ENCODE data around the gene ZDHHC21.

DNA sequence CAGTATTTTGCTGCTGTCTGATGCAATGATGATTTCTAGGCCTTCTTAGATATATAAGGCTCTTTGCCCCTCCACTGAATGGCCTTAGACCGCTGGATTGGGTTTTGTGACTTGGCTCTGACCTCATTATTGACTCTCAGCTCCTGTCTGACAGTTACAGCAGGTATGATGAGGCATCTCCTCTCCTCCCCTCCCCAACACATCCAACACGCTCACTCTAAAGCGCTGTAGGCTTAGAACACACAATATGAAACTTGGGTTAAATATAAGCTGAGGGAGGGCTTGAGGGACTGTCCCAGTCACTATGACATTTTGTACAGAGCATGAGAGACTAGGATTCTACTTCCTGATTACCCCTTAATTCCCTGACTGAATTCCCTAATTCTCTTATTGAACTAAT lies 48.1 kb upstream of the ZDHHC21 start:
- TF ChIP-seq FOXA1 (IDR thresholded peaks at IDR 0.05) (no peak), CTBP1 (IDR thresholded peaks at IDR 0.05; ENCODE audit: borderline replicate concordance) (no peak), NFRKB (IDR thresholded peaks at IDR 0.05) (no peak), SUZ12 (IDR thresholded peaks at IDR 0.05) (no peak), SP1 (IDR thresholded peaks at IDR 0.05) (no peak), FOXK2 (IDR thresholded peaks at IDR 0.05) (no peak), ARNT (IDR thresholded peaks at IDR 0.05) (no peak), FOXM1 (IDR thresholded peaks at IDR 0.05; ENCODE audit: borderline replicate concordance) (no peak), BHLHE40 (IDR thresholded peaks at IDR 0.05; ENCODE audit: borderline replicate concordance) (no peak), LEF1 (IDR thresholded peaks at IDR 0.05; ENCODE audit: borderline replicate concordance) (no peak), ELF4 (IDR thresholded peaks at IDR 0.05) (no peak)
